Caco-2 (cell line): Measurements from ENCODE around the gene UFC1. TPM values are rescaled to one million over a fixed set of nuclear protein-coding genes. Genes with fewer than 3 reads are reported as not detected.

Experiments used
- BruUV-seq: library from RNA; stranded (reverse); fragments of 400-500 nt; replicated peaks from 2 replicates; lab custom pipeline; 2021; lab: Mats Ljungman, UMichigan
- CTCF ChIA-PET: fragments of 300-600 bp; sonication (Branson Sonifier 250); formaldehyde crosslinking; loops from one replicate; lab custom pipeline; 2022; ENCODE audit warnings: antibody characterized with exemption; lab: Charles Lee
- POLR2A ChIA-PET: fragments of 300-600 bp; sonication (Branson Sonifier 250); formaldehyde crosslinking; loops from one replicate; lab custom pipeline; 2022; ENCODE audit warnings: antibody characterized with exemption; lab: Charles Lee
- DNase-seq, 2 experiments: peaks; one replicate each; pipeline versions ENCODE4 v3.0.0 to v3.0.0-alpha.2; 2020 to 2022
- H3K27me3 ChIP-seq: replicated peaks from 2 replicates; pipeline ENCODE4 v1.6.0; 2011; ENCODE audit warnings: low read length; ENCODE audit not compliant: control insufficient read depth, insufficient read depth
- H3K36me3 ChIP-seq: 2 replicates; pipeline ENCODE4 v1.5.1; 2011; ENCODE audit warnings: low read length; ENCODE audit not compliant: control insufficient read depth, insufficient read depth
- H3K4me1 ChIP-seq: fragments of 250-450 bp; sonication (Bioruptor Pico); 2 replicates; pipeline ENCODE4 v1.5.1; 2020; ENCODE audit warnings: mild to moderate bottlenecking
- H3K4me3 ChIP-seq: 2 replicates; pipeline ENCODE4 v1.5.1; 2011; ENCODE audit warnings: low read depth, mild to moderate bottlenecking, control low read depth, low read length
- H3K9me3 ChIP-seq: fragments of 250-450 bp; sonication (Bioruptor Pico); 2 replicates; pipeline ENCODE4 v1.5.1; 2020; ENCODE audit warnings: mild to moderate bottlenecking, moderate library complexity
- H3K27ac Mint-ChIP-seq: one replicate; pipeline ENCODE4 v1.8.0; 2022; ENCODE audit warnings: mixed read lengths; ENCODE audit not compliant: unreplicated experiment
- H3K27me3 Mint-ChIP-seq: one replicate; pipeline ENCODE4 v1.8.0; 2022; ENCODE audit warnings: mixed read lengths; ENCODE audit not compliant: insufficient read depth, unreplicated experiment
- H3K36me3 Mint-ChIP-seq: one replicate; pipeline ENCODE4 v1.8.0; 2022; ENCODE audit warnings: mild to moderate bottlenecking, mixed read lengths; ENCODE audit not compliant: insufficient read depth, unreplicated experiment
- H3K4me1 Mint-ChIP-seq: one replicate; pipeline ENCODE4 v1.8.0; 2022; ENCODE audit warnings: low read depth, mixed read lengths; ENCODE audit not compliant: unreplicated experiment
- H3K4me3 Mint-ChIP-seq: one replicate; pipeline ENCODE4 v1.8.0; 2022; ENCODE audit warnings: mild to moderate bottlenecking, moderate library complexity, mixed read lengths; ENCODE audit not compliant: unreplicated experiment
- H3K9me3 Mint-ChIP-seq: one replicate; pipeline ENCODE4 v1.8.0; 2022; ENCODE audit warnings: mixed read lengths; ENCODE audit not compliant: unreplicated experiment
- CTCF ChIP-seq, 2 experiments: fragments of 200-600 bp in 1 of 2; IDR thresholded peaks; 1 replicate in 1 of 2; 2 replicates in 1 of 2; pipeline versions ENCODE4 v1.5.1 to v1.8.0; 2011 to 2022; ENCODE audit warnings: antibody characterized with exemption in 1 of 2, control low read depth in 1 of 2, inconsistent platforms in 1 of 2, low read depth in 1 of 2, low read length in 1 of 2, mild to moderate bottlenecking in 1 of 2, moderate library complexity in 1 of 2; ENCODE audit not compliant: insufficient read depth in 1 of 2, severe bottlenecking in 1 of 2, unreplicated experiment in 1 of 2
- intact Hi-C: fragments of 100-400 bp; cut with micrococcal nuclease; formaldehyde crosslinking; loops from one replicate; pipeline ENCODE4 v1.10.0; 2022; ENCODE audit not compliant: unreplicated experiment
- total RNA-seq: library from RNA; stranded (reverse); gene quantifications from 2 replicates; pipeline ENCODE4 v1.2.3, GENCODE V29; 2022

UFC1 gene
- total RNA-seq, 1 experiment from 2014 or later, result 98.2 TPM

DNA sequence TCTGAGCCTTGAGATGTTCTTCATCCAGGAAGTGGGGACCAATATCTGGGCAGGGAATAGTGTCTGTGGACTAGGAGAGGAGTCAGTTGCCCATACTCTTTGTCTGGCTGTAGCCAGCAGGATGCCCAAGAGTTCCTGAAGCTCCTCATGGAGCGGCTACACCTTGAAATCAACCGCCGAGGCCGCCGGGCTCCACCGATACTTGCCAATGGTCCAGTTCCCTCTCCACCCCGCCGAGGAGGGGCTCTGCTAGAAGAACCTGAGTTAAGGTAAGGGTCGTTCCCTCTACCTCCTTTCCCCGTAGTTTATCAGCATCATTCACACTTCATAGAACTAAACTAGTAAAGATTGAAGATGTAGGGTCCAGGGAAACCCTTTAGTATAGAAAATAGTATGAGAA lies 9.0 kb downstream of the UFC1 start:
- H3K9me3 Mint-ChIP-seq, result no peaks in the 10 kb centered on the region
- H3K27me3 ChIP-seq, result no peaks in the 10 kb centered on the region
- no peaks in the 10 kb centered on the region for H3K4me1 Mint-ChIP-seq
- BruUV-seq, result no TSS peak
- no peaks in the 10 kb centered on the region for H3K27me3 Mint-ChIP-seq
- intact Hi-C loops, result no loop called here
- ChIA-PET POLR2A (no interaction called here), CTCF (no interaction called here)
- H3K36me3 Mint-ChIP-seq, result peaks cover 23% of the 10 kb centered on the region
- no peaks in the 10 kb centered on the region for H3K9me3 ChIP-seq
- peaks cover 13% of the 10 kb centered on the region for H3K4me1 ChIP-seq
- H3K4me3 ChIP-seq, result no peak overlapping the region
- DNase-seq, result no peak
- no peak overlapping the region for H3K27ac Mint-ChIP-seq
- H3K4me3 Mint-ChIP-seq, result no peak overlapping the region
- TF ChIP-seq CTCF (IDR thresholded peaks at IDR 0.05; ENCODE audit: insufficient read depth in 1 of 2, low read depth in 1 of 2, low read length in 1 of 2, severe bottlenecking in 1 of 2, unreplicated experiment in 1 of 2), result no peak
- peaks cover 3% of the 10 kb centered on the region for H3K36me3 ChIP-seq

GRCh38 chr1:161163793-161164192 lies 10.0 kb downstream of the UFC1 start:
- Histone ChIP-seq H3K4me1 (peaks cover 11% of the 10 kb centered on the region), H3K9me3 (no peaks in the 10 kb centered on the region), H3K27me3 (no peaks in the 10 kb centered on the region), H3K4me3 (no peak overlapping the region), H3K36me3 (peaks cover 3% of the 10 kb centered on the region)
- H3K9me3 Mint-ChIP-seq, result no peaks in the 10 kb centered on the region
- no peak overlapping the region for H3K27ac Mint-ChIP-seq
- CTCF ChIA-PET, result no interaction called here
- BruUV-seq, result no TSS peak
- intact Hi-C loops, result no loop called here
- no peak overlapping the region for H3K4me3 Mint-ChIP-seq
- DNase-seq, result no peak
- H3K4me1 Mint-ChIP-seq, result no peaks in the 10 kb centered on the region
- TF ChIP-seq CTCF (IDR thresholded peaks at IDR 0.05; ENCODE audit: insufficient read depth in 1 of 2, low read depth in 1 of 2, low read length in 1 of 2, severe bottlenecking in 1 of 2, unreplicated experiment in 1 of 2), result no peak
- H3K36me3 Mint-ChIP-seq, result peaks cover 28% of the 10 kb centered on the region
- H3K27me3 Mint-ChIP-seq, result no peaks in the 10 kb centered on the region
- POLR2A ChIA-PET, result interaction anchor here (0.6 kb wide), 1 partner anchor 17 kb away, joined by 3 read pairs; no protein-coding TSS in a partner anchor

- POLR2A ChIA-PET, result interaction anchor here (1.3 to 2.4 kb wide), 5 partner anchors 10 to 37 kb away, joined by 8 to 25 read pairs (median 10); partner anchors contain the start of genes B4GALT3, DEDD, NDUFS2 and UFC1
Measured at GRCh38 chr1:161164901-161165610, 11.3 kb downstream of the UFC1 start.

More at GRCh38 chr1:161164901-161165610, 11.3 kb downstream of the UFC1 start:
- H3K4me1 ChIP-seq, result peaks cover 7% of the 10 kb centered on the region
- H3K4me1 Mint-ChIP-seq, result no peaks in the 10 kb centered on the region
- peak overlapping the region; percentile 81 for H3K27ac Mint-ChIP-seq
- no peaks in the 10 kb centered on the region for H3K27me3 ChIP-seq
- no peaks in the 10 kb centered on the region for H3K27me3 Mint-ChIP-seq
- CTCF ChIA-PET, result interaction anchor here (0.6 to 2.1 kb wide), 12 partner anchors 8 to 967 kb away, joined by 3 to 22 read pairs (median 5); partner anchors contain the start of genes APOA2, B4GALT3, F11R and NDUFS2
- no peak for TF ChIP-seq CTCF (IDR thresholded peaks at IDR 0.05; ENCODE audit: insufficient read depth in 1 of 2, low read depth in 1 of 2, low read length in 1 of 2, severe bottlenecking in 1 of 2, unreplicated experiment in 1 of 2)
- H3K4me3 Mint-ChIP-seq, result peak overlapping the region; percentile 83
- no peaks in the 10 kb centered on the region for H3K9me3 ChIP-seq
- no peaks in the 10 kb centered on the region for H3K9me3 Mint-ChIP-seq
- peaks cover 3% of the 10 kb centered on the region for H3K36me3 ChIP-seq
- peak overlapping the region; percentile 88 for H3K4me3 ChIP-seq
- intact Hi-C loops, result no loop called here
- peaks cover 24% of the 10 kb centered on the region for H3K36me3 Mint-ChIP-seq
- no TSS peak for BruUV-seq
- DNase-seq, result no peak
